ENCODE measurements around the gene WDR93.

Gene WDR93

DNA sequence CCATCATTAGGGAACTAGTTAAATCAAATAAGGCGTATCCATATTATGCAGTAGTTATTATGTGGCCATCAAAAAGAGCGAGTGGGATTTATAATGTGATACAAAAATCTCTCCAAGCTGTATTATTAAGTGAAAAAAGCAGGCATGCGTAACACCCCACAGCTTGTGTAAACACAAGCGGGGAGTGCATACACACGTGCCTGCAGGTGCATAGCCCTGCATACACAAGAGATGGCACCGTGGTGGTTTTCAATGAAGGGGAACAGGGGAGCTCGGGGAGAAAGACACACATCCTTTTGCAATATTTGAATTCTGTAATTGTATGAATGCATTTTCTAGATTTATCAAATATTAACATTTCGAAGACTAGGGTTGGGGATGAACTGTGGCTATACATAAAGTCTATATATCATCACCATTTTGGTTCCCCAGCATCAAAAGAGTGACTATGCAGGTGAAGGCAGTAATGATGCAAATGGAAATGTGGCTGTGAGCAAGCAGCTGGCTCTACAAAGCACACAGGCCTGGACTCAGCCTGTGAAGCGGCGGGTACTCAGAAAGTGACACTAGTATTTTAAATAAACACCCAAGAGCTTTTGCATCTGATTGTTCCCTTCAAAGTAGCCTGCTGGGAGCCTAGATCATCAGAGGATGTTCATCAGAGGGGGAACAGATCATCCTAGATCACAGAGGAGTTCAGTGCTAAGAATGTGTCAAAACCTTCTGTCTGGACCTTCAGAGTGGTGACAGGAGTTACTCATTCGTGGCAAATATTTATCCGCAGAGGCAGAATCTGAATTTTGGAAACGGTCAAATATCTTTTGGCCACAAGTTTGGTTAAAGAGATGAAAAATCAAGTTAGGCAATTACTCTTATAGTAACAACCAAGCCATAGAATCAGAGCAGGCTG is 25.9 kb upstream of the WDR93 start:
- TF ChIP-seq, protein P1, sequence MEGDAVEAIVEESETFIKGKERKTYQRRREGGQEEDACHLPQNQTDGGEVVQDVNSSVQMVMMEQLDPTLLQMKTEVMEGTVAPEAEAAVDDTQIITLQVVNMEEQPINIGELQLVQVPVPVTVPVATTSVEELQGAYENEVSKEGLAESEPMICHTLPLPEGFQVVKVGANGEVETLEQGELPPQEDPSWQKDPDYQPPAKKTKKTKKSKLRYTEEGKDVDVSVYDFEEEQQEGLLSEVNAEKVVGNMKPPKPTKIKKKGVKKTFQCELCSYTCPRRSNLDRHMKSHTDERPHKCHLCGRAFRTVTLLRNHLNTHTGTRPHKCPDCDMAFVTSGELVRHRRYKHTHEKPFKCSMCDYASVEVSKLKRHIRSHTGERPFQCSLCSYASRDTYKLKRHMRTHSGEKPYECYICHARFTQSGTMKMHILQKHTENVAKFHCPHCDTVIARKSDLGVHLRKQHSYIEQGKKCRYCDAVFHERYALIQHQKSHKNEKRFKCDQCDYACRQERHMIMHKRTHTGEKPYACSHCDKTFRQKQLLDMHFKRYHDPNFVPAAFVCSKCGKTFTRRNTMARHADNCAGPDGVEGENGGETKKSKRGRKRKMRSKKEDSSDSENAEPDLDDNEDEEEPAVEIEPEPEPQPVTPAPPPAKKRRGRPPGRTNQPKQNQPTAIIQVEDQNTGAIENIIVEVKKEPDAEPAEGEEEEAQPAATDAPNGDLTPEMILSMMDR (IDR thresholded peaks at IDR 0.05; ENCODE audit: low read depth, low read length), result no peak
- no peak overlapping the region for H3K4me3 ChIP-seq (ENCODE audit: low read depth, low read length)

GRCh38 chr15:89665449-89666181 is 25.0 kb upstream of the WDR93 start:
- peak overlapping the region; percentile 45 for H3K4me3 ChIP-seq (ENCODE audit: low read depth, low read length)
- TF ChIP-seq, protein P1 (IDR thresholded peaks at IDR 0.05; ENCODE audit: low read depth, low read length), result no peak

GRCh38 chr15:89666184-89666857 is 24.3 kb upstream of the WDR93 start:
- TF ChIP-seq, protein P1 (IDR thresholded peaks at IDR 0.05; ENCODE audit: low read depth, low read length), result no peak
- no peak overlapping the region for H3K4me3 ChIP-seq (ENCODE audit: low read depth, low read length)

DNA sequence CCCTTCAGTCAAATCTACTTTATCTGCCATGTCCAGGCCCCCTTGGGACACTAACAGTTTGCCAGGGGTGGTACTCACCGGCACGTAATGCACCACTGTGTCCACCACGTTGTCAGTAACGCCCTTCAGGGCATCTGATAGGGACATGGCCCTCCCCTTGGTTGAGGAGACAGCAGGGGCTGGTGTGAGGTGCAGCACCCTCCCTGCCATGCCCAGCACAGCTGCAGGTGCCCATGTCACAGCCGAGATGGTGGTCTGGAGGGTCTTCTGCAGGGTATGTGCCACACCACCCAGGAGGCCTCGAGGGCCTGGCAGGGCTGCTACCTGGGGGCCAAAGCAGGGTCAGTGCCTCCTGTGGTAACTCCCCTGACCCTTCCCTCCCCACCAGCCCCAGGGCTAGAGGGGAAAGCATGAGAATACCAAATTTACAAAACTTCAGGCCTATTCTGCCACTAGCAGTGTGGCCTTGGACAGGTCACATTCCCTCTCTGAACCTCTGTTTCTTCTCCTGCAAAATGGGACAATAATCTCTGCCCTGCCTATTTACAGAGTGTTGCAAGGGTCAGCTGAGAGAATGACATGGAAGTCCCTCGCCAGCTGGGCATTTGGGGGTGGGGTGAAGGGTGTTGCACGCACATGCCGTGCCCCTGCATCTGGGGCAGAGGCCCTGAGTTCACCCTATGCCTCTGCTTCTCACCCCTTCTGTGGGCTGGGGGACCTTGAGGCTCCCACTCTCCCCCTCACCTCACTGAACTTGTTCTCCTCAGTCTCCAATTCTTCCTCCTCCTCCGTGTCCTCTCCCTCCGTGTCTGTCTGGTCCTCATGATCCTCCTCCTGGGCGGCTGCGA is 23.5 kb upstream of the WDR93 start:
- H3K4me3 ChIP-seq (ENCODE audit: low read depth, low read length), result no peak overlapping the region
- TF ChIP-seq, protein P1 (IDR thresholded peaks at IDR 0.05; ENCODE audit: low read depth, low read length), result no peak

DNA sequence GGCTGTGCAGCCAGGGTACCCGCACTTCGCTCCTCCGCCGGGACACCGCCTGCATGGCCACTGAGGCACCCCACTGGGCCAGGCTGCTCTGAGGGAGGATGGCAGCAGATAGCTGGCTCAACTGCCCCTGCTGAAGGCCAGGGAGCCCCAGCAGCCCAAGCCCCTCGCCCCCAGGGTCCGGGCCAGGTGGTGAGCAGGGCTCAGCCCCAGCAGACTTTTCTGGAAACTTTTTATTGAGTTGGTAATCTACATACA is 23.0 kb upstream of the WDR93 start:
- TF ChIP-seq, protein P1 (IDR thresholded peaks at IDR 0.05; ENCODE audit: low read depth, low read length), result no peak
- H3K4me3 ChIP-seq (ENCODE audit: low read depth, low read length), result no peak overlapping the region

DNA sequence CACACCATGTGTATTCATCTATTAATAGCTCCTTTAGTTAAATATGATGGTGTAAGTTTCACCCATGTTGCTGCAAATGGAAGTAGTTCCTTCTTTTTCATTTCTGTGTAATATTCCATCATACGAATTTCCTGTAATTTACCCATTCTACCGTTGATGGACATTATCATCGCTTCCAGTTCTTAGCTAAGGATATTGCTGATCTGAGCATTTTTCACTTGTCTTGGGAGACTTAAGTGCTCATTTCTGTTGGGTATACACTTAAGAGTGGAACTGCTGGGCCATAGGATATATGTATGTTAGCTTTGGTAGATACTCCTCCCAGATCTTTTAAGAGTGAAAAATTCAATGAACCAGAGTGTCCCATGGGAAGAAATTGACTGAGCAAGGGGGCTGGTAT is 22.4 kb upstream of the WDR93 start:
- TF ChIP-seq, protein P1 (IDR thresholded peaks at IDR 0.05; ENCODE audit: low read depth, low read length), result no peak
- H3K4me3 ChIP-seq (ENCODE audit: low read depth, low read length), result no peak overlapping the region
